CD14-positive monocyte (primary cell): Measurements from ENCODE around the gene PREX1. TPM values are rescaled to one million over a fixed set of nuclear protein-coding genes. Genes with fewer than 3 reads are reported as not detected.

Experiments used
- DNase-seq, 3 donors: peaks; one replicate each; pipeline ENCODE4 v3.0.0-alpha.2; 2011 to 2022
- H2AFZ ChIP-seq: 2 replicates; pipeline ENCODE4 v1.6.0; 2012; ENCODE audit warnings: mild to moderate bottlenecking, low read depth, low read length, inconsistent platforms; ENCODE audit not compliant: insufficient read depth, poor library complexity, severe bottlenecking
- H3K27ac ChIP-seq, 2 donors: 1 replicate in 1 of 2; 2 replicates in 1 of 2; pipeline ENCODE4 v1.5.1; 2012 to 2013; ENCODE audit warnings: low read length in 2 of 2, control low read depth in 1 of 2, inconsistent platforms in 1 of 2, low read depth in 1 of 2, mild to moderate bottlenecking in 1 of 2
- H3K27me3 ChIP-seq, 2 donors: one replicate each; pipeline versions ENCODE4 v1.6.0 to v1.6.1; 2011 to 2013; ENCODE audit warnings: low read length in 2 of 2; ENCODE audit not compliant: control insufficient read depth in 2 of 2, insufficient read depth in 2 of 2
- H3K36me3 ChIP-seq, 2 donors: replicated peaks in 1 of 2; 1 replicate in 1 of 2; 2 replicates in 1 of 2; pipeline versions ENCODE4 v1.5.1 to v1.6.1; 2012 to 2013; ENCODE audit warnings: low read length in 2 of 2, control low read depth in 1 of 2, inconsistent platforms in 1 of 2, mild to moderate bottlenecking in 1 of 2; ENCODE audit not compliant: insufficient read depth in 2 of 2, control insufficient read depth in 1 of 2
- H3K4me1 ChIP-seq, 2 donors: 1 replicate in 1 of 2; 2 replicates in 1 of 2; pipeline versions ENCODE4 v1.5.1 to v1.6.1; 2012 to 2013; ENCODE audit warnings: low read length in 2 of 2, control low read depth in 1 of 2, inconsistent platforms in 1 of 2, mild to moderate bottlenecking in 1 of 2, moderate library complexity in 1 of 2; ENCODE audit not compliant: insufficient read depth in 2 of 2, control insufficient read depth in 1 of 2
- H3K4me2 ChIP-seq: replicated peaks from 2 replicates; pipeline ENCODE3; 2012; ENCODE audit warnings: low read length, moderate library complexity, mild to moderate bottlenecking; ENCODE audit not compliant: poor library complexity, severe bottlenecking; ENCODE audit errors: extremely low read depth
- H3K4me3 ChIP-seq, 3 experiments: fragments of 200-600 bp in 1 of 3; sonication (generic) in 1 of 3; replicated peaks in 1 of 3; 1 replicate in 2 of 3; 2 replicates in 1 of 3; pipeline ENCODE4 v1.5.1; 2011 to 2013; ENCODE audit warnings: low read length in 3 of 3, mild to moderate bottlenecking in 3 of 3, control low read depth in 2 of 3, low read depth in 2 of 3, inconsistent platforms in 1 of 3, moderate library complexity in 1 of 3
- H3K79me2 ChIP-seq: 2 replicates; pipeline ENCODE4 v1.6.0; 2012; ENCODE audit warnings: mild to moderate bottlenecking, control low read depth, inconsistent platforms, low read length, moderate library complexity; ENCODE audit not compliant: insufficient read depth
- H3K9ac ChIP-seq: 2 replicates; pipeline ENCODE4 v1.6.0; 2017; ENCODE audit warnings: low read length, mild to moderate bottlenecking; ENCODE audit not compliant: insufficient read depth, poor library complexity, severe bottlenecking
- H3K9me3 ChIP-seq, 2 donors: replicated peaks in 1 of 2; 1 replicate in 1 of 2; 2 replicates in 1 of 2; pipeline versions ENCODE4 v1.5.1 to v1.6.1; 2012 to 2013; ENCODE audit warnings: low read length in 2 of 2, control low read depth in 1 of 2; ENCODE audit not compliant: control insufficient read depth in 1 of 2, insufficient read depth in 1 of 2
- H4K20me1 ChIP-seq: 2 replicates; pipeline ENCODE4 v1.6.0; 2012; ENCODE audit warnings: mild to moderate bottlenecking, low read length, control low read depth, moderate library complexity; ENCODE audit not compliant: insufficient read depth
- H3K27ac Mint-ChIP-seq, 7 donors: one replicate each; pipeline ENCODE4 v1.8.0; 2020; ENCODE audit warnings: mild to moderate bottlenecking in 7 of 7, mixed read lengths in 7 of 7, moderate library complexity in 6 of 7, inconsistent platforms in 2 of 7
- H3K27me3 Mint-ChIP-seq, 3 donors: one replicate each; pipeline ENCODE4 v1.8.0; 2021 to 2022; ENCODE audit warnings: low read depth in 3 of 3, mild to moderate bottlenecking in 3 of 3, mixed read lengths in 3 of 3, moderate library complexity in 3 of 3, inconsistent platforms in 1 of 3
- H3K36me3 Mint-ChIP-seq, 2 donors: one replicate each; pipeline ENCODE4 v1.8.0; 2020; ENCODE audit warnings: mixed read lengths in 2 of 2, inconsistent platforms in 1 of 2, mild to moderate bottlenecking in 1 of 2
- H3K4me1 Mint-ChIP-seq: one replicate; pipeline ENCODE4 v1.8.0; 2020; ENCODE audit warnings: mild to moderate bottlenecking, mixed read lengths
- H3K4me3 Mint-ChIP-seq, 2 donors: one replicate each; pipeline ENCODE4 v1.8.0; 2020; ENCODE audit warnings: mild to moderate bottlenecking in 2 of 2, mixed read lengths in 2 of 2, moderate library complexity in 1 of 2
- H3K9me3 Mint-ChIP-seq, 7 donors: one replicate each; pipeline ENCODE4 v1.8.0; 2020 to 2022; ENCODE audit warnings: mixed read lengths in 7 of 7, mild to moderate bottlenecking in 6 of 7, moderate library complexity in 6 of 7, inconsistent platforms in 2 of 7
- WGBS: methylation state at CpG from one replicate; pipeline ENCODE4 v1.1.5; 2013; ENCODE audit warnings: missing lambda C conversion rate; ENCODE audit not compliant: insufficient coverage; 5-methylcytosine and 5-hydroxymethylcytosine counted together
- intact Hi-C, 2 donors: fragments of 100-400 bp; cut with micrococcal nuclease; formaldehyde crosslinking; loops; one replicate each; pipeline versions ENCODE4 v1.15.0 to v1.15.1; 2023
- polyA plus RNA-seq, 3 donors: library from polyadenylated mRNA; depleted of rRNA in 1 of 3; unstranded in 2 of 3; stranded (reverse) in 1 of 3; fragments of 300-500 nt in 2 of 3; fragments of >200 nt in 1 of 3; fragmentation: Illumina TruSeq in 2 of 3; gene quantifications; 1 replicate in 2 of 3; 2 replicates in 1 of 3; pipeline ENCODE4 v1.2.3, GENCODE V29; 2012 to 2021
- TF ChIP-seq, protein P1 (sequence below): fragments of 200-600 bp; IDR thresholded peaks from one replicate; pipeline ENCODE4 v1.8.0; 2022; ENCODE audit warnings: antibody characterized with exemption, mild to moderate bottlenecking

The PREX1 gene
- polyA plus RNA-seq, 3 donors: 24.3 to 114 (median 27.5) TPM

DNA sequence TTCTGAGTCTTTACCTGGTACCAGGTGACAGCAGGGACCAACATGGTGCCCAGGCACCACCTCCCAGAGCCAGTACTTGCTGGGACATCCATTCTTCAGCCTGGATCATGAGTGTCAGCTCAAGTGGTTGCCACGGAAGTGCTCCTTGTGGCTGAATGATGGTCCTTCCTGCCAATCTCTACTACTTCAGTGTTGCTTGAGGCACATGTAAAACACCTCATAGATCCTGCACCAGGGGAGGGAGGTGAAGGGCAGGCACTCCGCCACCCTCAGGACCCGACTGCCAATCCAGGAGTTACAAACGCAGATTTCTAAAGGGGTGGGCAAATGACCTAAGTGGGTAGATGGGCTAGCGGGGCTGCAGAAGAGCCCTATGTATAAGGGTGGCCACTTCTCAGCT, 226.0 kb downstream of the PREX1 start:
- no peak overlapping the region for H3K4me3 ChIP-seq
- H3K4me1 Mint-ChIP-seq: no peaks in the 10 kb centered on the region
- no peaks in the 10 kb centered on the region for H3K27me3 ChIP-seq
- no peak overlapping the region for H2AFZ ChIP-seq
- peaks cover 6 to 7% (median 6%) of the 10 kb centered on the region in 3 donors for H3K27me3 Mint-ChIP-seq
- no peak overlapping the region for H3K27ac ChIP-seq
- H3K4me3 Mint-ChIP-seq: no peak overlapping the region
- intact Hi-C loops: no loop called here
- no peak overlapping the region for H3K4me2 ChIP-seq
- TF ChIP-seq, protein P1, sequence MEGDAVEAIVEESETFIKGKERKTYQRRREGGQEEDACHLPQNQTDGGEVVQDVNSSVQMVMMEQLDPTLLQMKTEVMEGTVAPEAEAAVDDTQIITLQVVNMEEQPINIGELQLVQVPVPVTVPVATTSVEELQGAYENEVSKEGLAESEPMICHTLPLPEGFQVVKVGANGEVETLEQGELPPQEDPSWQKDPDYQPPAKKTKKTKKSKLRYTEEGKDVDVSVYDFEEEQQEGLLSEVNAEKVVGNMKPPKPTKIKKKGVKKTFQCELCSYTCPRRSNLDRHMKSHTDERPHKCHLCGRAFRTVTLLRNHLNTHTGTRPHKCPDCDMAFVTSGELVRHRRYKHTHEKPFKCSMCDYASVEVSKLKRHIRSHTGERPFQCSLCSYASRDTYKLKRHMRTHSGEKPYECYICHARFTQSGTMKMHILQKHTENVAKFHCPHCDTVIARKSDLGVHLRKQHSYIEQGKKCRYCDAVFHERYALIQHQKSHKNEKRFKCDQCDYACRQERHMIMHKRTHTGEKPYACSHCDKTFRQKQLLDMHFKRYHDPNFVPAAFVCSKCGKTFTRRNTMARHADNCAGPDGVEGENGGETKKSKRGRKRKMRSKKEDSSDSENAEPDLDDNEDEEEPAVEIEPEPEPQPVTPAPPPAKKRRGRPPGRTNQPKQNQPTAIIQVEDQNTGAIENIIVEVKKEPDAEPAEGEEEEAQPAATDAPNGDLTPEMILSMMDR: no peak
- peak overlapping the region in 1 of 7 donors; percentile 33 for H3K27ac Mint-ChIP-seq
- H4K20me1 ChIP-seq: no peaks in the 10 kb centered on the region
- peaks cover 0 to 2% (median 0%) of the 10 kb centered on the region in 7 donors for H3K9me3 Mint-ChIP-seq
- H3K36me3 Mint-ChIP-seq: no peaks in the 10 kb centered on the region
- no peaks in the 10 kb centered on the region for H3K9me3 ChIP-seq
- H3K4me1 ChIP-seq: no peaks in the 10 kb centered on the region
- 100% methylated on average over 3 of the region's 5 CpGs for WGBS
- DNase-seq: no peak
- no peaks in the 10 kb centered on the region for H3K36me3 ChIP-seq
- H3K9ac ChIP-seq: no peak overlapping the region
- no peaks in the 10 kb centered on the region for H3K79me2 ChIP-seq

GRCh38 chr20:48600470-48600945, 227.3 kb downstream of the PREX1 start:
- DNase-seq: no peak
- Histone ChIP-seq H3K36me3 (no peaks in the 10 kb centered on the region), H3K27me3 (no peaks in the 10 kb centered on the region), H3K4me3 (no peak overlapping the region), H4K20me1 (no peaks in the 10 kb centered on the region), H3K9me3 (no peaks in the 10 kb centered on the region), H3K79me2 (no peaks in the 10 kb centered on the region), H3K27ac (no peak overlapping the region), H2AFZ (no peak overlapping the region), H3K9ac (no peak overlapping the region), H3K4me1 (no peaks in the 10 kb centered on the region), H3K4me2 (no peak overlapping the region)
- Mint-ChIP-seq H3K27ac (no peak overlapping the region), H3K9me3 (peaks cover 0 to 5% (median 0%) of the 10 kb centered on the region in 7 donors), H3K4me1 (no peaks in the 10 kb centered on the region), H3K36me3 (no peaks in the 10 kb centered on the region), H3K27me3 (peaks cover 4 to 6% (median 5%) of the 10 kb centered on the region in 3 donors), H3K4me3 (no peak overlapping the region)
- intact Hi-C loops: no loop called here
- TF ChIP-seq, protein P1: no peak
- 92% methylated on average over 7 of the region's 10 CpGs for WGBS
